ENCODE data around the gene CSMD2. TPM values are rescaled to one million over a fixed set of nuclear protein-coding genes. Genes with fewer than 3 reads are reported as not detected.

CSMD2 gene
- total RNA-seq, 2 donors from 2014 or later, result not detected

- no peak overlapping the region for H3K27ac Mint-ChIP-seq
- DNase-seq (ENCODE audit: low spot score in 2 of 2) (no peak), ATAC-seq (no peak)
- no peaks in the 10 kb centered on the region for H3K9me3 Mint-ChIP-seq
- H3K36me3 Mint-ChIP-seq, result no peaks in the 10 kb centered on the region
Observed at GRCh38 chr1:33897092-33897725, 267.8 kb downstream of the CSMD2 start.

- no peak overlapping the region for H3K27ac Mint-ChIP-seq
- ATAC-seq, result no peak
- DNase-seq (ENCODE audit: low spot score in 2 of 2), result no peak
- no peaks in the 10 kb centered on the region for H3K36me3 Mint-ChIP-seq
- no peaks in the 10 kb centered on the region for H3K9me3 Mint-ChIP-seq
Observed at GRCh38 chr1:33895976-33896375, 269.1 kb downstream of the CSMD2 start.

- H3K36me3 Mint-ChIP-seq, result no peaks in the 10 kb centered on the region
Observed at GRCh38 chr1:33895396-33895795, 269.6 kb downstream of the CSMD2 start.

GRCh38 chr1:33893147-33893830, 271.7 kb downstream of the CSMD2 start:
- ATAC-seq (no peak), DNase-seq (ENCODE audit: low spot score in 2 of 2) (no peak)
- Mint-ChIP-seq H3K9me3 (no peaks in the 10 kb centered on the region), H3K27ac (no peak overlapping the region), H3K36me3 (no peaks in the 10 kb centered on the region)

More at GRCh38 chr1:33895396-33895795, 269.6 kb downstream of the CSMD2 start:
- H3K27ac Mint-ChIP-seq, result no peak overlapping the region
- ATAC-seq, result no peak
- no peaks in the 10 kb centered on the region for H3K9me3 Mint-ChIP-seq
- DNase-seq (ENCODE audit: low spot score in 2 of 2), result no peak

GRCh38 chr1:33886496-33886895, 278.5 kb downstream of the CSMD2 start:
- ATAC-seq (no peak), DNase-seq (ENCODE audit: low spot score in 2 of 2) (no peak)
- Mint-ChIP-seq H3K36me3 (no peaks in the 10 kb centered on the region), H3K27ac (no peak overlapping the region), H3K9me3 (no peaks in the 10 kb centered on the region)

GRCh38 chr1:33880305-33880704, 284.7 kb downstream of the CSMD2 start:
- DNase-seq (ENCODE audit: low spot score in 2 of 2) (no peak), ATAC-seq (no peak)
- H3K27ac Mint-ChIP-seq, result no peak overlapping the region
- H3K9me3 Mint-ChIP-seq, result no peaks in the 10 kb centered on the region
- H3K36me3 Mint-ChIP-seq, result no peaks in the 10 kb centered on the region

GRCh38 chr1:33878392-33878791, 286.6 kb downstream of the CSMD2 start:
- no peak for ATAC-seq
- Mint-ChIP-seq H3K27ac (no peak overlapping the region), H3K9me3 (no peaks in the 10 kb centered on the region), H3K36me3 (no peaks in the 10 kb centered on the region)
- DNase-seq (ENCODE audit: low spot score in 2 of 2), result no peak

GRCh38 chr1:33876970-33877650, 287.9 kb downstream of the CSMD2 start:
- Mint-ChIP-seq H3K36me3 (no peaks in the 10 kb centered on the region), H3K27ac (no peak overlapping the region), H3K9me3 (peaks cover 0 to 5% of the 10 kb centered on the region in 2 donors)
- no peak for DNase-seq (ENCODE audit: low spot score in 2 of 2)
- no peak for ATAC-seq

- no peak for ATAC-seq
- DNase-seq (ENCODE audit: low spot score in 2 of 2), result no peak
- H3K27ac Mint-ChIP-seq, result no peak overlapping the region
- H3K9me3 Mint-ChIP-seq, result peaks cover 0 to 5% of the 10 kb centered on the region in 2 donors
- H3K36me3 Mint-ChIP-seq, result no peaks in the 10 kb centered on the region
Observed at GRCh38 chr1:33875862-33876261, 289.2 kb downstream of the CSMD2 start.

- Mint-ChIP-seq H3K36me3 (no peaks in the 10 kb centered on the region), H3K27ac (no peak overlapping the region), H3K9me3 (peaks cover 0 to 5% of the 10 kb centered on the region in 2 donors)
- no peak for ATAC-seq
- no peak for DNase-seq (ENCODE audit: low spot score in 2 of 2)
Observed at GRCh38 chr1:33874636-33875035, 290.4 kb downstream of the CSMD2 start.

GRCh38 chr1:33872683-33873082, 292.3 kb downstream of the CSMD2 start:
- Mint-ChIP-seq H3K9me3 (peaks cover 0 to 5% of the 10 kb centered on the region in 2 donors), H3K27ac (no peak overlapping the region), H3K36me3 (no peaks in the 10 kb centered on the region)
- DNase-seq (ENCODE audit: low spot score in 2 of 2) (no peak), ATAC-seq (no peak)

GRCh38 chr1:33872275-33872674, 292.8 kb downstream of the CSMD2 start:
- DNase-seq (ENCODE audit: low spot score in 2 of 2) (no peak), ATAC-seq (peak; percentile 48 to 89)
- H3K9me3 Mint-ChIP-seq, result peaks cover 0 to 5% of the 10 kb centered on the region in 2 donors
- no peak overlapping the region for H3K27ac Mint-ChIP-seq
- no peaks in the 10 kb centered on the region for H3K36me3 Mint-ChIP-seq

- H3K36me3 Mint-ChIP-seq, result no peaks in the 10 kb centered on the region
- ATAC-seq (no peak), DNase-seq (ENCODE audit: low spot score in 2 of 2) (no peak)
- H3K9me3 Mint-ChIP-seq, result no peaks in the 10 kb centered on the region
- no peak overlapping the region for H3K27ac Mint-ChIP-seq
Observed at GRCh38 chr1:33867684-33868083, 297.3 kb downstream of the CSMD2 start.

GRCh38 chr1:33866281-33866680, 298.7 kb downstream of the CSMD2 start:
- H3K27ac Mint-ChIP-seq, result no peak overlapping the region
- H3K36me3 Mint-ChIP-seq, result no peaks in the 10 kb centered on the region
- H3K9me3 Mint-ChIP-seq, result no peaks in the 10 kb centered on the region
- ATAC-seq (no peak), DNase-seq (ENCODE audit: low spot score in 2 of 2) (no peak)

- H3K9me3 Mint-ChIP-seq, result no peaks in the 10 kb centered on the region
- DNase-seq (ENCODE audit: low spot score in 2 of 2), result no peak
- no peaks in the 10 kb centered on the region for H3K36me3 Mint-ChIP-seq
- no peak overlapping the region for H3K27ac Mint-ChIP-seq
- no peak for ATAC-seq
Observed at GRCh38 chr1:33864460-33865389, 300.3 kb downstream of the CSMD2 start.

- Mint-ChIP-seq H3K9me3 (no peaks in the 10 kb centered on the region), H3K36me3 (no peaks in the 10 kb centered on the region), H3K27ac (no peak within 1 kb of the TSS)
- no peak for DNase-seq (ENCODE audit: low spot score in 2 of 2)
- ATAC-seq, result no peak
Observed at GRCh38 chr1:33863779-33864178, 301.3 kb downstream of the CSMD2 start, which contains the start of gene HMGB4. HMGB4 (plus strand) TSS chr1:33864079; CDS start chr1:33864192, 113 bp downstream.

GRCh38 chr1:33860671-33861070, 304.4 kb downstream of the CSMD2 start:
- no peaks in the 10 kb centered on the region for H3K9me3 Mint-ChIP-seq
- ATAC-seq (no peak), DNase-seq (ENCODE audit: low spot score in 2 of 2) (no peak)
- H3K27ac Mint-ChIP-seq, result no peak overlapping the region
- H3K36me3 Mint-ChIP-seq, result no peaks in the 10 kb centered on the region

All from activated naive CD4-positive, alpha-beta T cell treated with anti-CD3 and anti-CD28 coated beads, Interleukin-2, amount 50 U/mL, for 72 hours (primary cell).